GM21723 (cell line): Measurements from ENCODE around the gene KRTAP10-11.
"Not testable (repeated sequence)": the region's sequence is repeated elsewhere in the genome, so short reads cannot be mapped to it uniquely, and the experiment has no call there.

Experiments used
- ATAC-seq: cut with Tn5 transposase; IDR thresholded peaks from one replicate; pipeline ENCODE4 v1.9.1; 2021; ENCODE audit warnings: mild to moderate bottlenecking, moderate library complexity; ENCODE audit not compliant: unreplicated experiment

Gene KRTAP10-11

GRCh38 chr21:44646366-44647221, at the start of gene KRTAP10-11:
KRTAP10-11 (plus strand) TSS chr21:44646414; CDS start chr21:44646459, 45 bp downstream.
- not testable (repeated sequence) for ATAC-seq

- no peak for ATAC-seq
These were observed 48.2 kb upstream of the KRTAP10-11 start for GRCh38 chr21:44598061-44598460.

DNA sequence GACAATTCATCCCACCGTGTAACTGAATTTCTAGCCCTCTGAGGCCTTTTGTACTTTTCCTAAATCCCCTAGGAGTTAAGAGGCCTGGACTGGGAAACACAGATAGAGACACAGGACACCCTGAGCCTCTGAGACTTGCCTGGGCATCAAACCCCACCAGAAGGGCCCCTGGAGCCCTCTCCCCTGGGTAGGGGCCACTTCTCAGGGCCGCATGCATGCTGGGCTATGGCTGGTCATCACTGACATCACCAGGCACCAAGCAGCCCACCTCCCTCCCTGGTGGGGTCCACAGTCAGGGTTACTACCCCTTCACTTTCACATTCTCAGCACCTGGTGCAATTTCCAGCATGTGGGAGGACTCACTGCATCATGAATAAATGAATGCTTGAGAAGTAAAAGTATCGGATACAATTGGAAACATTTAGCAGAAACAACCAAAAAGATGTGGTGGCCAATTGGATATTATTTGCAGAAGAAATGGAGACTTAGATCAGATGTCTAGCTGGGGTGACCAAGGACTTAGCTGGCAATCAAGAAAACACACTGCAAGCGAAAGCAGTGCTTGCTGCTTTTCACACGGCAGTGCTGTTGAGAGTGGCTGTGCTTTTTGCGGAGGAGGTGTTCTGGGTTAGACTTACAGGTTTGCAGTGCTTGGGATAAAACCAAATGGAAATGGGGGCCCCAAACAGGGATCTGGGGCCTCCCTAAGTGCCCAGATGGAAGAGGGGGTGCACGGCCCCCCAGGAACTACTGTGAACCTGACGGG, 46.8 kb upstream of the KRTAP10-11 start:
- no peak for ATAC-seq

GRCh38 chr21:44600118-44600978, 45.9 kb upstream of the KRTAP10-11 start, which contains the start of gene KRTAP10-7:
KRTAP10-7 (plus strand) TSS chr21:44600597; CDS start chr21:44600622, 25 bp downstream.
- not testable (repeated sequence) for ATAC-seq

DNA sequence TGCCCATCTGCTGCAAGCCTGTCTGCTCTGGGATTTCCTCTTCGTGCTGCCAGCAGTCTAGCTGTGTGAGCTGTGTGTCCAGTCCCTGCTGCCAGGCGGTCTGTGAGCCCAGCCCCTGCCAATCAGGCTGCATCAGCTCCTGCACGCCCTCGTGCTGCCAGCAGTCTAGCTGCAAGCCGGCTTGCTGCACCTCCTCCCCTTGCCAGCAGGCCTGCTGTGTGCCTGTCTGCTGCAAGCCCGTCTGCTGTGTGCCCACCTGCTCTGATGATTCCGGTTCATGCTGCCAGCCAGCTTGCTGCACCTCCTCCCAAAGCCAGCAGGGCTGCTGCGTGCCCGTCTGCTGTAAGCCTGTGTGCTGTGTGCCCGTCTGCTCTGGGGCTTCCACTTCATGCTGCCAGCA, 45.1 kb upstream of the KRTAP10-11 start:
- ATAC-seq = not testable (repeated sequence)

GRCh38 chr21:44601596-44602462, 44.4 kb upstream of the KRTAP10-11 start:
- no peak for ATAC-seq

DNA sequence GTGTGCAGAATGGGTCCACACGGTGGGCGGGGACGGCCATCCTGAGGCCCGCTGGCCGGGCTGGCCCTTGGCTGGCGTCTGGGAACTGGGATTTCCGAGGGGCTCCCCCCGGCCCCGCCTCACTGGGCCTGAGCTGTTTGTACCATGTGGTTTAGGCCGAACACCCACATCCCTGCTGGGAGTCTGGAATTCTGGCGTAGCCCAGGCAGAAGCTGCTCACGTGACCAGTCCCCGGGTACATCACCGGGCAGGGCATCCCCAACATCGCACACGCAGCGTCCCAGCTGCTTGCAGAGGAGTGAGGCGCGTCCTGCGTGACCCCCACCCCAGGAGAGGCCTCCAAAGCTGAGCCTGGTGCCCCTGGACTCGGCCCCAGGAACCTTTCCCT, 43.8 kb upstream of the KRTAP10-11 start:
- ATAC-seq = no peak

DNA sequence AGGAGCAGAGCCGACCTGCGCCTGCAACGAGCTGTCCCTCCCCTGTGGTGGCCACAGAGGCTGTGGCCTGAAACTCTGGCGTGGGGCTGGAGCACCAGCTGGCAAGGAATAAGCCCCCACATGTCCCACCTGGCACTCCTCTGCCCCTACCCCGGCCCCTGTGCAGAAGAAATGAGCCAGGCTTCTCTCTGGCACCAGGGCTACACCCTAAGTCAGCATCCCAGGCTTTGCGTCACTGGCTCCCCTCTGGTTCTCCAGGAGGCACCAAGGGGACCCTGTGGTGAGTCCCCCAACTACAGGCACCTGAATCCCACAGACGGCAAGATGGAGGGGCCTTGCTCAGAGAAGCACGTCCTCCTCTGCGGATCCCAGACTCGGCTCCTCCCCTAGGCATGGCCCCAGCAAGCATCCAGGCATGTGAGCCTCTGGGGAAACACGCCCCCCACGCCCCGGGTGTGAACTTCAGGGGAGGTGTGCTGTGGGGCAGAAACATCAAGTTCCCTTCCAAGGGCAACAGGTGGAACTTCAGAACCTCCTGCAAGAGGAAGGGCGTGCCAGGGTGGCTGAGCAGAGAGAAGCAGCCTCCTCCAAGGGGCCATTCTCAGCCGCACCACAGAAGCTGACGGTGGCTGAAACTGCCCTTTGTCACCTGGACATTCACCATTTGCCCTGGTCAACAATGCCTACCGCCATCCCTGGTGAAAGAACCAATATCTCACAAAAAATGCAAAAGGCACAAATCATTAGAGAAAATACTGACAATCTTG, 42.9 kb upstream of the KRTAP10-11 start:
- ATAC-seq = no peak

DNA sequence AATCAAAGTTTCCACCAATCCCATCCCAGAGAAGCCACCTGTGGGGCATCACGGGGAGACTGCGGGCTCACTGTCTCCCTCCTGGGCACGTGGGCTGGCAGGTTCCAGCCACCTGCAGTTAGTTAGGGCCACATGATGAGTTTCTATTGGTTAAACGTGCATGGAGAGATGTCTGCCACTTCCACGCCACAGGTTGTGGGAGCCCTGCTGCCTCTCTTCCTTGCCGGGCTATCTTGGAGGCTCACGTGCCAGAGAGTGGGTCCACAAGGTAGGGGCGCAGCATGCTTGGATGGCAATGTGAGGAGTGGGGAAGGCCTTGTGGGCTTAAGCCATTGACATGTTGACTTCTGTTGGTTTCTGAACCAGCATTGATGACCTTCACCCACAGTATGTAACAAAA, 42.3 kb upstream of the KRTAP10-11 start:
- no peak for ATAC-seq

GRCh38 chr21:44606495-44606894, 39.7 kb upstream of the KRTAP10-11 start:
- ATAC-seq = no peak

DNA sequence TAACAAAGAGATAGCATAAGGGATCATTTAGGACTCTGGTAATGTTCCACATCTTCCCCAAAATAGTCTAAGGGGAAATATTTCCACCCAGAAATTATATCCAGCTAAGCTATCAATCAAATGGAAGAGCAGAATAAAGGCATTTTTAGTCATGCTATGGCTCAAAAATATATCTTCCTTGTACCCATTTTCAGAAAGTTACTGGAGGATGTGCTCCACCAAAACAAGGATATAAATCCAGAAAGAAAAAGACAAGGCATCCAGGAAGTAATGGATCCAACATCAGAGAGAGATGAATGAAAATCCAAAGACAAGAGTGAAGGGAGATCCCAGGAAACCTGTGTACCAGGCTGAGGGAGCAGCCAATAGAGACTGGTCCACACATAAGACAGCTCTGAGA, 37.0 kb upstream of the KRTAP10-11 start:
- ATAC-seq = no peak

DNA sequence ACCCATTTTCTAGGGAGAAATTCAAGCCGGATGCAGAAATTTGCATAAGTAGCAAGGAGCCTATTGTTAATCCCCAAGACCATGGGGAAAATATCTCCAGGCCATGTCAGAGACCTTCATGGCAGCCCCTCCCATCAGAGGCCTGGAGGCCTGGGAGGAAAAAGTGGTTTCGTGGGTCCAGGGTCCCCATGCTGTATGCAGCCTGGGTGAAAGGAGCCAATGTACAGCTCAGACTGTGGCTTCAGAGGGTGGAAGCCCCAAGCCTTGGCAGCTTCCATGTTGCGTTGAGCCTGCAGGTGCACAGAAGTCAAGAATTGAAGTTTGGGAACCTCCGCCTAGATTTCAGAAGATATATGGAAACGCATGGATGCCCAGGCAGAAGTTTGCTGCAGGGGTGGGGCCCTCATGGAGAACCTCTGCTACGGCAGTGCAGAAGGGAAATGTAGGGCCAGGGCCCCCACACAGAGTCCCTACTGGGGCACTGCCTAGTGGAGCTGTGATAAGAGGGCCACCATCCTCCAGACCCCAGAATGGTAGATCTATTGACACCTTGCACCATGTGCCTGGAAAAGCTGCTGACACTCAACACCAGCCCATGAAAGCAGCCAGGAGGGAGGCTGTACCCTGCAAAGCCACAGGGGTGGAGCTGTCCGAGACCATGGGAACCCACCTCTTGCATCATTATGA, 35.9 kb upstream of the KRTAP10-11 start:
- not testable (repeated sequence) for ATAC-seq

DNA sequence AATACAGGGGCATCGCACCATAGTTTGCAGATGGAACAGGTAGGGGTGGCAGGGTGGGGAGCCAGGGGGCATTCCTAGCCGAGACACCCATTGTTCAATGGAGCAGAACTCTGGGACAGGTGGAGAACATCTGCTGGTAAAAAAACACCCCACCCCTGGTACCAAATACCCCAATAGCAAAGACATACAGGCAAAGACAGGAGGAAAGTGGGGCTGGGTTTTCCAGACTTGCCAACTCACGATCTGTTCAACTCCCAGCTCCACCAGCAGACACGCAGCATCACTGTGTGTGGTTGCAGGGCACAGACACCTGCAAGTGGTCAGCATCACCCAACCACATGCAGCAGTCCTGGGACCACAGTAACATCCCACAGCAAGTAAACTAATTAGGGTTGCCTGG, 34.7 kb upstream of the KRTAP10-11 start:
- ATAC-seq = no peak

DNA sequence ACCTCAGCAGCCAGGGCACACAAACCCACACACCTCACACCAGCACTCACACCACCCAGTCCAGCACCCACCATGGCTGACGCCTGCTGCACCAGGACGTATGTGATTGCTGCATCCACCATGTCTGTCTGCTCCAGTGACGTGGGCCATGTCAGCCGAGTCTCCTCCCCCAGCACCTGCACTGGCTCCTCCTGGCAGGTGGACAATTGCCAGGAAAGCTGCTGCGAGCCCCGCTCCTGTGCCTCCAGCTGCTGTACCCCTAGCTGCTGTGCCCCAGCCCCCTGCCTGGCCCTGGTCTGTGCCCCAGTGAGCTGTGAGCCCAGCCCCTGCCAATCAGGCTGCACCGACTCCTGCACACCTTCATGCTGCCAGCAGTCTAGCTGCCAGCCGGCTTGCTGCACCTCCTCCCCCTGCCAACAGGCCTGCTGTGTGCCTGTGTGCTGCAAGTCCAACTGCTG, 34.2 kb upstream of the KRTAP10-11 start, which contains the start of gene KRTAP10-8:
KRTAP10-8 (plus strand) TSS at position 51 of the 458 bp plus-strand sequence; CDS start at position 73, 22 bp downstream.
- no peak for ATAC-seq

DNA sequence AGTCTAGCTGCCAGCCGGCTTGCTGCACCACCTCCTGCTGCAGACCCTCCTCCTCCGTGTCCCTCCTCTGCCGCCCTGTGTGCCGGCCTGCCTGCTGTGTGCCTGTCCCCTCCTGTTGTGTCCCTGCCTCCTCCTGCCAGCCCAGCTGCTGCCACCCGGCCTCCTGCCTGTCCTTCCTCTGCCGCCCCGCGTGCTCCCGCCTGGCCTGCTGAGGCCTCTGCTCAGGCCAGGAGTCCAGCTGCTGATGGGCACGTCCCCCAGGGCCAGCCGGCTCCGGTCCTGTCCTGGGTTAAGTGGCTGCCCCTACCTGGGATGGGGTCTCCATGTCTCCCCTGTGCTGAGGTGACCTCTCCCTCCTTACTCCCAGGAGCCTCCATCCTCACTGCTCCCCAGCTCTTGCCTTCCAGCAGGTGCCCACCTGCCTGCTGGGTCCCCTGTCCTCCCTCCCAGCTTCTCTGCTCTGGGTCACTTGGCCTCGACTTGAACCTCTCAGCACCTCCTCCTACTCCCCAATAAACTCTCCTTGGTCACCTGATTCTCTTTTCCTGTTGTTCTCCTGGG, 33.5 kb upstream of the KRTAP10-11 start:
- no peak for ATAC-seq

GRCh38 chr21:44613386-44614155, 32.6 kb upstream of the KRTAP10-11 start:
- no peak for ATAC-seq

- no peak for ATAC-seq
These were observed 32.0 kb upstream of the KRTAP10-11 start for GRCh38 chr21:44614161-44614631.
